ENCODE measurements around the gene COL27A1. TPM values are rescaled to one million over a fixed set of nuclear protein-coding genes. Genes with fewer than 3 reads are reported as not detected.

The COL27A1 gene
- total RNA-seq, 1 donor from 2014 or later: 0.33 TPM

GRCh38 chr9:114231273-114231672, 75.9 kb downstream of the COL27A1 start:
- Mint-ChIP-seq H3K27ac (no peak overlapping the region), H3K9me3 (no peaks in the 10 kb centered on the region), H3K36me3 (ENCODE audit: low read depth) (no peaks in the 10 kb centered on the region), H3K4me1 (no peaks in the 10 kb centered on the region), H3K4me3 (no peak overlapping the region), H3K27me3 (peaks cover 3% of the 10 kb centered on the region)
- intact Hi-C loops (cut with micrococcal nuclease): no loop called here
- ChIA-PET POLR2A (no interaction called here), CTCF (no interaction called here)
- DNase-seq (no peak), ATAC-seq (ENCODE audit: low read depth) (no peak)
- no peak for TF ChIP-seq CTCF (IDR thresholded peaks at IDR 0.05)

- ChIA-PET CTCF (no interaction called here), POLR2A (no interaction called here)
- H3K27ac Mint-ChIP-seq: no peak overlapping the region
- no peak for ATAC-seq (ENCODE audit: low read depth)
- H3K4me1 Mint-ChIP-seq: no peaks in the 10 kb centered on the region
- no peak for TF ChIP-seq CTCF (IDR thresholded peaks at IDR 0.05)
- H3K27me3 Mint-ChIP-seq: peaks cover 3% of the 10 kb centered on the region
- H3K9me3 Mint-ChIP-seq: no peaks in the 10 kb centered on the region
- intact Hi-C loops (cut with micrococcal nuclease): no loop called here
- DNase-seq: no peak
- H3K4me3 Mint-ChIP-seq: no peak overlapping the region
- H3K36me3 Mint-ChIP-seq (ENCODE audit: low read depth): no peaks in the 10 kb centered on the region
Measured at GRCh38 chr9:114231719-114232449, 76.5 kb downstream of the COL27A1 start.

GRCh38 chr9:114233491-114234185, 78.3 kb downstream of the COL27A1 start:
- POLR2A ChIA-PET: no interaction called here
- no peak for TF ChIP-seq CTCF (IDR thresholded peaks at IDR 0.05)
- no peak overlapping the region for H3K27ac Mint-ChIP-seq
- intact Hi-C loops (cut with micrococcal nuclease): no loop called here
- CTCF ChIA-PET: no interaction called here
- DNase-seq (no peak), ATAC-seq (ENCODE audit: low read depth) (no peak)
- no peaks in the 10 kb centered on the region for H3K9me3 Mint-ChIP-seq
- H3K27me3 Mint-ChIP-seq: peaks cover 3% of the 10 kb centered on the region
- no peak overlapping the region for H3K4me3 Mint-ChIP-seq
- H3K36me3 Mint-ChIP-seq (ENCODE audit: low read depth): no peaks in the 10 kb centered on the region
- no peaks in the 10 kb centered on the region for H3K4me1 Mint-ChIP-seq

GRCh38 chr9:114235033-114235661, 79.8 kb downstream of the COL27A1 start:
- POLR2A ChIA-PET: no interaction called here
- Mint-ChIP-seq H3K4me1 (no peaks in the 10 kb centered on the region), H3K27ac (no peak overlapping the region), H3K4me3 (no peak overlapping the region), H3K36me3 (ENCODE audit: low read depth) (no peaks in the 10 kb centered on the region), H3K27me3 (peaks cover 10% of the 10 kb centered on the region), H3K9me3 (no peaks in the 10 kb centered on the region)
- ATAC-seq (ENCODE audit: low read depth): no peak
- CTCF ChIA-PET: no interaction called here
- DNase-seq: no peak
- intact Hi-C loops (cut with micrococcal nuclease): no loop called here
- no peak for TF ChIP-seq CTCF (IDR thresholded peaks at IDR 0.05)

- DNase-seq (no peak), ATAC-seq (ENCODE audit: low read depth) (no peak)
- H3K4me1 Mint-ChIP-seq: no peaks in the 10 kb centered on the region
- H3K27me3 Mint-ChIP-seq: peaks cover 10% of the 10 kb centered on the region
- no peak overlapping the region for H3K4me3 Mint-ChIP-seq
- no peak overlapping the region for H3K27ac Mint-ChIP-seq
- TF ChIP-seq CTCF (IDR thresholded peaks at IDR 0.05): no peak
- ChIA-PET POLR2A (no interaction called here), CTCF (no interaction called here)
- no peaks in the 10 kb centered on the region for H3K9me3 Mint-ChIP-seq
- no peaks in the 10 kb centered on the region for H3K36me3 Mint-ChIP-seq (ENCODE audit: low read depth)
- intact Hi-C loops (cut with micrococcal nuclease): no loop called here
Measured at GRCh38 chr9:114236391-114237138, 81.2 kb downstream of the COL27A1 start.

Measured in activated B cell treated with CpG ODN at 0.5 μM for 24 hours (primary cell).